HEK293 (cell line): ENCODE data around the gene DLEC1.
A peak's percentile ranks its signal among the peaks of the same experiment; 100 is the strongest.

ENCODE experiments used
- CTCF ChIA-PET: fragments of 350-600 bp; formaldehyde crosslinking; extraction: SDS; loops from one replicate; lab custom pipeline; 2021; ENCODE audit warnings: antibody characterized with exemption; lab: Yijun Ruan, JAX
- POLR2A ChIA-PET: fragments of 300-600 bp; formaldehyde crosslinking; extraction: SDS; loops from one replicate; lab custom pipeline; 2020; ENCODE audit warnings: antibody characterized with exemption, inconsistent platforms; lab: Yijun Ruan, JAX
- H3K27ac ChIP-seq: fragments of 200-500 bp; sonication (Bioruptor generic); 2 replicates; pipeline ENCODE4 v1.5.1; 2014; ENCODE audit warnings: low read depth, low read length, control low read depth, inconsistent platforms; ENCODE audit errors: extremely low read depth
- H3K36me3 ChIP-seq, 2 experiments: fragments of 200-500 bp in 1 of 2; sonication (Bioruptor generic) in 1 of 2; 1 replicate in 1 of 2; 2 replicates in 1 of 2; pipeline ENCODE4 v1.5.1; 2014 to 2017; ENCODE audit warnings: inconsistent platforms in 2 of 2, low read length in 2 of 2; ENCODE audit not compliant: control insufficient read depth in 2 of 2, insufficient read depth in 1 of 2
- H3K4me1 ChIP-seq: fragments of 200-500 bp; sonication (Bioruptor generic); 2 replicates; pipeline ENCODE4 v1.5.1; 2014; ENCODE audit warnings: mild to moderate bottlenecking, low read length, inconsistent platforms; ENCODE audit not compliant: control insufficient read depth, insufficient read depth
- H3K4me3 ChIP-seq: 2 replicates; pipeline ENCODE4 v1.5.1; 2011; ENCODE audit warnings: low read depth, mild to moderate bottlenecking, control low read depth, low read length, moderate library complexity
- H3K9me3 ChIP-seq: fragments of 200-500 bp; sonication (Bioruptor generic); 2 replicates; pipeline ENCODE4 v1.5.1; 2014; ENCODE audit warnings: low read depth, low read length, inconsistent platforms; ENCODE audit not compliant: control insufficient read depth, insufficient read depth
- BCL11B ChIP-seq: fragments of 450-650 bp; formaldehyde crosslinking; IDR thresholded peaks from 2 replicates; pipeline ENCODE4 v1.5.1; 2016; ENCODE audit warnings: low read depth, missing biosample characterization, missing genetic modification characterization
- GLI4 ChIP-seq: fragments of 450-650 bp; formaldehyde crosslinking; IDR thresholded peaks from 2 replicates; pipeline ENCODE4 v1.5.1; 2016; ENCODE audit warnings: missing biosample characterization, missing genetic modification characterization
- HOXA7 ChIP-seq: sonication (generic); formaldehyde crosslinking; IDR thresholded peaks from 2 replicates; pipeline ENCODE4 v1.8.1; 2022; ENCODE audit warnings: missing genetic modification reagents, borderline replicate concordance
- IKZF3 ChIP-seq: fragments of 450-650 bp; IDR thresholded peaks from 2 replicates; pipeline ENCODE4 v1.5.0; 2018; ENCODE audit warnings: missing biosample characterization, mild to moderate bottlenecking, missing genetic modification characterization, moderate library complexity
- KLF9 ChIP-seq: fragments of 450-650 bp; formaldehyde crosslinking; IDR thresholded peaks from 2 replicates; pipeline ENCODE4 v1.5.1; 2016; ENCODE audit warnings: missing biosample characterization, missing genetic modification characterization, low read depth
- ZBTB1 ChIP-seq: fragments of 450-650 bp; formaldehyde crosslinking; IDR thresholded peaks from 2 replicates; pipeline ENCODE4 v1.5.1; 2016; ENCODE audit warnings: missing biosample characterization, missing genetic modification characterization
- ZNF112 ChIP-seq: fragments of 450-650 bp; formaldehyde crosslinking; IDR thresholded peaks from 2 replicates; pipeline ENCODE4 v1.5.0; 2017; ENCODE audit warnings: missing biosample characterization, missing genetic modification characterization
- ZNF16 ChIP-seq: fragments of 450-650 bp; formaldehyde crosslinking; IDR thresholded peaks from 2 replicates; pipeline ENCODE4 v1.5.1; 2016; ENCODE audit warnings: low read depth, missing biosample characterization, missing genetic modification characterization
- ZNF324 ChIP-seq: fragments of 450-650 bp; formaldehyde crosslinking; IDR thresholded peaks from 2 replicates; pipeline ENCODE4 v1.5.1; 2016; ENCODE audit warnings: missing biosample characterization, missing genetic modification characterization
- ZNF341 ChIP-seq: fragments of 450-650 bp; formaldehyde crosslinking; IDR thresholded peaks from 2 replicates; pipeline ENCODE4; 2016; ENCODE audit warnings: low read depth, missing biosample characterization, missing genetic modification characterization
- ZNF426 ChIP-seq: fragments of 450-650 bp; formaldehyde crosslinking; IDR thresholded peaks from 2 replicates; pipeline ENCODE4 v1.5.1; 2017; ENCODE audit warnings: missing biosample characterization, missing genetic modification characterization, mild to moderate bottlenecking, inconsistent platforms, moderate library complexity
- ZNF433 ChIP-seq: fragments of 450-650 bp; formaldehyde crosslinking; IDR thresholded peaks from 2 replicates; pipeline ENCODE4 v1.5.1; 2016; ENCODE audit warnings: missing biosample characterization, missing genetic modification characterization, low read depth
- ZNF529 ChIP-seq: fragments of 450-650 bp; formaldehyde crosslinking; IDR thresholded peaks from 2 replicates; pipeline ENCODE4 v1.5.1; 2017; ENCODE audit warnings: missing genetic modification characterization, missing biosample characterization; ENCODE audit not compliant: insufficient replicate concordance
- ZNF548 ChIP-seq: fragments of 450-650 bp; formaldehyde crosslinking; IDR thresholded peaks from 2 replicates; pipeline ENCODE4 v1.5.1; 2016; ENCODE audit warnings: missing biosample characterization, missing genetic modification characterization
- ZNF596 ChIP-seq: fragments of 450-650 bp; IDR thresholded peaks from 2 replicates; pipeline ENCODE4 v1.5.0; 2018; ENCODE audit warnings: missing biosample characterization, mild to moderate bottlenecking, missing genetic modification characterization, moderate library complexity
- ZNF654 ChIP-seq: fragments of 450-650 bp; formaldehyde crosslinking; IDR thresholded peaks from 2 replicates; pipeline ENCODE4 v1.5.1; 2016; ENCODE audit warnings: low read depth, missing biosample characterization, missing genetic modification characterization
- ZNF660 ChIP-seq: fragments of 450-650 bp; IDR thresholded peaks from 2 replicates; pipeline ENCODE4 v1.5.1; 2018; ENCODE audit warnings: missing biosample characterization, mild to moderate bottlenecking, missing genetic modification characterization
- ZNF664 ChIP-seq: fragments of 450-650 bp; formaldehyde crosslinking; IDR thresholded peaks from 2 replicates; pipeline ENCODE4 v1.5.1; 2016; ENCODE audit warnings: missing biosample characterization, missing genetic modification characterization
- ZNF677 ChIP-seq: fragments of 450-650 bp; IDR thresholded peaks from 2 replicates; pipeline ENCODE4 v1.5.0; 2018; ENCODE audit warnings: missing biosample characterization, mild to moderate bottlenecking, missing genetic modification characterization, moderate library complexity
- ZNF747 ChIP-seq: fragments of 450-650 bp; formaldehyde crosslinking; IDR thresholded peaks from 2 replicates; pipeline ENCODE4 v1.5.1; 2016; ENCODE audit warnings: missing biosample characterization, missing genetic modification characterization
- ZNF785 ChIP-seq: fragments of 450-650 bp; formaldehyde crosslinking; IDR thresholded peaks from 2 replicates; pipeline ENCODE4 v1.5.1; 2016; ENCODE audit warnings: missing biosample characterization, missing genetic modification characterization
- ZSCAN30 ChIP-seq: fragments of 450-650 bp; IDR thresholded peaks from 2 replicates; pipeline ENCODE4 v1.5.1; 2018; ENCODE audit warnings: missing biosample characterization, mild to moderate bottlenecking, missing genetic modification characterization, moderate library complexity
- ZXDB ChIP-seq: fragments of 450-650 bp; formaldehyde crosslinking; IDR thresholded peaks from 2 replicates; pipeline ENCODE4 v1.5.1; 2016; ENCODE audit warnings: missing biosample characterization, missing genetic modification characterization
- TF ChIP-seq, protein P1 (sequence below): fragments of 450-650 bp; formaldehyde crosslinking; IDR thresholded peaks from 2 replicates; pipeline ENCODE4 v1.5.1; 2016; ENCODE audit warnings: missing biosample characterization, missing genetic modification characterization, low read depth
- TF ChIP-seq, protein P2 (sequence below): fragments of 450-650 bp; formaldehyde crosslinking; IDR thresholded peaks from 2 replicates; pipeline ENCODE4 v1.5.1; 2017; ENCODE audit warnings: missing biosample characterization, missing genetic modification characterization
- TF ChIP-seq, protein P3 (sequence below): fragments of 450-650 bp; formaldehyde crosslinking; IDR thresholded peaks from 2 replicates; pipeline ENCODE4 v1.5.1; 2016; ENCODE audit warnings: missing biosample characterization, missing genetic modification characterization
- TF ChIP-seq, protein P4 (sequence below): fragments of 450-650 bp; formaldehyde crosslinking; IDR thresholded peaks from 2 replicates; pipeline ENCODE4 v1.5.1; 2016; ENCODE audit warnings: missing biosample characterization, missing genetic modification characterization
- TF ChIP-seq, protein P5 (sequence below): IDR thresholded peaks from 2 replicates; pipeline ENCODE4 v1.6.1; 2011; ENCODE audit warnings: mild to moderate bottlenecking, low read depth, low read length, borderline replicate concordance

The DLEC1 gene

DNA sequence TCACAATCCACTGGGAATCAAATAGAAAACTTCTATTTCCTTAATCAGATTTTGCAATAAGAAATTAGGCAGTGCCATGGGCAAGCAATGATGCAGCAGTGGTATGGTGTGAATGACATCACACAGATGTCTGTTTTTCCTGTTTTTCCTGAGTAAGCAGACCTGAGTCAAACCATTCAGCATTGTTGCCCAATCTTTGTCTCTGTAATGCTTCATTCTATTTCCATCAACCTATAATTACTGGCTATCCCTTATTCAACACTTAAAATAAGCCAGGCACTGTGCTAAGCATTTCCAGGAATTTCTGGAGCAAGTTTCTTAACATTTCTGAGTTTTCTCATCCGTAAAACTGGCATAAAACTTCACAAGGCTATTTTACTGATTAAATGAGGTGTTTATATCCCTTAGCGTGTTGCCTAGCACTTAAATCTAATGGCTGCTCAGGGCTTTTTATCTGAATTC lies 115.1 kb downstream of the DLEC1 start (continued):
- TF ChIP-seq, protein P1, sequence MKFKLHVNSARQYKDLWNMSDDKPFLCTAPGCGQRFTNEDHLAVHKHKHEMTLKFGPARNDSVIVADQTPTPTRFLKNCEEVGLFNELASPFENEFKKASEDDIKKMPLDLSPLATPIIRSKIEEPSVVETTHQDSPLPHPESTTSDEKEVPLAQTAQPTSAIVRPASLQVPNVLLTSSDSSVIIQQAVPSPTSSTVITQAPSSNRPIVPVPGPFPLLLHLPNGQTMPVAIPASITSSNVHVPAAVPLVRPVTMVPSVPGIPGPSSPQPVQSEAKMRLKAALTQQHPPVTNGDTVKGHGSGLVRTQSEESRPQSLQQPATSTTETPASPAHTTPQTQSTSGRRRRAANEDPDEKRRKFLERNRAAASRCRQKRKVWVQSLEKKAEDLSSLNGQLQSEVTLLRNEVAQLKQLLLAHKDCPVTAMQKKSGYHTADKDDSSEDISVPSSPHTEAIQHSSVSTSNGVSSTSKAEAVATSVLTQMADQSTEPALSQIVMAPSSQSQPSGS (tag by site-specific recombination): peak; percentile 58; the same call in 1 of the 2 replicates
- no peak for TF ChIP-seq ZNF341 (tag by site-specific recombination)
- peak; percentile 72 for TF ChIP-seq IKZF3 (tag by site-specific recombination)
- TF ChIP-seq BCL11B: no peak
- TF ChIP-seq ZNF664 (tag by site-specific recombination): peak; percentile 70; the same call in 1 of the 2 replicates
- TF ChIP-seq, protein P2, sequence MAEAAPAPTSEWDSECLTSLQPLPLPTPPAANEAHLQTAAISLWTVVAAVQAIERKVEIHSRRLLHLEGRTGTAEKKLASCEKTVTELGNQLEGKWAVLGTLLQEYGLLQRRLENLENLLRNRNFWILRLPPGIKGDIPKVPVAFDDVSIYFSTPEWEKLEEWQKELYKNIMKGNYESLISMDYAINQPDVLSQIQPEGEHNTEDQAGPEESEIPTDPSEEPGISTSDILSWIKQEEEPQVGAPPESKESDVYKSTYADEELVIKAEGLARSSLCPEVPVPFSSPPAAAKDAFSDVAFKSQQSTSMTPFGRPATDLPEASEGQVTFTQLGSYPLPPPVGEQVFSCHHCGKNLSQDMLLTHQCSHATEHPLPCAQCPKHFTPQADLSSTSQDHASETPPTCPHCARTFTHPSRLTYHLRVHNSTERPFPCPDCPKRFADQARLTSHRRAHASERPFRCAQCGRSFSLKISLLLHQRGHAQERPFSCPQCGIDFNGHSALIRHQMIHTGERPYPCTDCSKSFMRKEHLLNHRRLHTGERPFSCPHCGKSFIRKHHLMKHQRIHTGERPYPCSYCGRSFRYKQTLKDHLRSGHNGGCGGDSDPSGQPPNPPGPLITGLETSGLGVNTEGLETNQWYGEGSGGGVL (tag by site-specific recombination): no peak

DNA sequence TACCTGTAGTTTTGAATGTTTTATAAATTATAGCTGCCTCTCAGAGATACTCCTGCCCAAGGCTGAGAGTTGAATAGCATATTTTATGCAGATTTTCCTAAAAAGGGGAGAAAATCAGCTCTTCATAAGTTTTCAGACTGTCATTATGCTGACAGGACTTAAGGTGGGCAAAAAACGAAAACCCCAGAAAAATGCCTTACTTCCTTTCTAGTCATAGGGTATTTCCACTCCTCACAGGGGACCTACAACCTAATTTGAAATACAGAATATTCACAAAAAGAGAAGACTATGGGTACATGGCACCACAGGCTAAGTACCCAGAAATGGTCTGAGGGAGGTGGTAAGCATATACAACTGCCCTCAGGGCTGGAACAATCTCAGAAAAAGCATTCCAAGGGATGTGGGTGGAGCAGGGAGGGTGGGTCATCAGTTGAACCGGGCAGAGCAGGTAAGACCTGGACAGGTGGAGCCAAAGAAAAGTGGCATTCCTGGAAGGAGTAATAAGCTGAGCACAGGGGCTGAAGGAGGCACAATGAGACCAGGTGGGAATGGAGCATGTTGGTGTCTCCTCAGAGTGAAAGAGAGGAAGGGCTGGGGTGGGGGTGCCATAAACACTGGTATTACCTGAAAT lies 115.7 kb downstream of the DLEC1 start:
- H3K4me1 ChIP-seq: peaks cover 4% of the 10 kb centered on the region; the same call in 1 of the 2 replicates
- no peak overlapping the region for H3K4me3 ChIP-seq
- no peak overlapping the region for H3K27ac ChIP-seq
- no peaks in the 10 kb centered on the region for H3K36me3 ChIP-seq
- H3K9me3 ChIP-seq: no peaks in the 10 kb centered on the region
- no peak for TF ChIP-seq ZNF785
- TF ChIP-seq HOXA7: no peak
- TF ChIP-seq, protein P3, sequence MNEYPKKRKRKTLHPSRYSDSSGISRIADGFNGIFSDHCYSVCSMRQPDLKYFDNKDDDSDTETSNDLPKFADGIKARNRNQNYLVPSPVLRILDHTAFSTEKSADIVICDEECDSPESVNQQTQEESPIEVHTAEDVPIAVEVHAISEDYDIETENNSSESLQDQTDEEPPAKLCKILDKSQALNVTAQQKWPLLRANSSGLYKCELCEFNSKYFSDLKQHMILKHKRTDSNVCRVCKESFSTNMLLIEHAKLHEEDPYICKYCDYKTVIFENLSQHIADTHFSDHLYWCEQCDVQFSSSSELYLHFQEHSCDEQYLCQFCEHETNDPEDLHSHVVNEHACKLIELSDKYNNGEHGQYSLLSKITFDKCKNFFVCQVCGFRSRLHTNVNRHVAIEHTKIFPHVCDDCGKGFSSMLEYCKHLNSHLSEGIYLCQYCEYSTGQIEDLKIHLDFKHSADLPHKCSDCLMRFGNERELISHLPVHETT (tag by site-specific recombination): no peak
- no peak for TF ChIP-seq ZNF112
- TF ChIP-seq ZNF660 (tag by site-specific recombination): 0 out of 2 replicates have a peak, but pooled peaks have one; percentile 67
- ChIA-PET CTCF (interaction anchor here (0.8 to 1.5 kb wide), 2 partner anchors 8 to 12 kb away, joined by 3 to 5 read pairs; no protein-coding TSS in a partner anchor), POLR2A (interaction anchor here (1.2 to 1.6 kb wide), 2 partner anchors 10 to 18 kb away, joined by 3 to 5 read pairs; partner anchors contain the start of genes ACAA1 and OXSR1)

DNA sequence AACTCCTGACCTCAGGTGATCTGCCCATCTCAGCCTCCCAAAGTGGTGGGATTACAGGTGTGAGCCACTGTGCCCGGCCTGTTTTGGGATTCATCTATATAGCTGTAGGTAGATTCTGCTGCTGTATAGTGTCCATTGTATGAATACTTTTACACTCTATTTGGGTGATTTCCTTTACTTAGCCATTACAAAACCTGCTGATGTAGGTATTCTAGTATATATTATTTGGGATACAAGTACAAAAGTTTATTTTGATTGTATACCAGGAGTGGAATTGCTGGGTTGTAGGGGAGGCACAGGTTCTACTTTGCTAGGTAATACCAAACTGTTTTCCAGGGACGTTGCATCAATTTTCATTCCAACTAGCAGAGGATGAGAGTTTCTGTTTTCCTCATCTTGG lies 116.8 kb downstream of the DLEC1 start:
- POLR2A ChIA-PET: no interaction called here
- CTCF ChIA-PET: no interaction called here

More for the DNA sequence above, 116.8 kb downstream of the DLEC1 start:
- H3K4me3 ChIP-seq: no peak overlapping the region
- H3K4me1 ChIP-seq: peaks cover 4% of the 10 kb centered on the region; the same call in 1 of the 2 replicates
- no peaks in the 10 kb centered on the region for H3K36me3 ChIP-seq
- H3K27ac ChIP-seq: no peak overlapping the region
- no peaks in the 10 kb centered on the region for H3K9me3 ChIP-seq
- TF ChIP-seq ZSCAN30 (no peak), ZNF747 (tag by site-specific recombination) (no peak), ZNF529 (tag by site-specific recombination) (no peak), ZNF548 (no peak), KLF9 (tag by site-specific recombination) (no peak), ZNF433 (tag by site-specific recombination) (no peak), ZNF677 (tag by site-specific recombination) (no peak), ZNF324 (tag by site-specific recombination) (no peak), ZNF596 (tag by site-specific recombination) (no peak), ZNF654 (tag by site-specific recombination) (no peak), ZXDB (no peak), BCL11B (no peak), ZBTB1 (tag by site-specific recombination) (no peak), ZNF16 (tag by site-specific recombination) (no peak), ZNF426 (tag by site-specific recombination) (no peak), GLI4 (tag by site-specific recombination) (no peak)
- TF ChIP-seq, protein P4, sequence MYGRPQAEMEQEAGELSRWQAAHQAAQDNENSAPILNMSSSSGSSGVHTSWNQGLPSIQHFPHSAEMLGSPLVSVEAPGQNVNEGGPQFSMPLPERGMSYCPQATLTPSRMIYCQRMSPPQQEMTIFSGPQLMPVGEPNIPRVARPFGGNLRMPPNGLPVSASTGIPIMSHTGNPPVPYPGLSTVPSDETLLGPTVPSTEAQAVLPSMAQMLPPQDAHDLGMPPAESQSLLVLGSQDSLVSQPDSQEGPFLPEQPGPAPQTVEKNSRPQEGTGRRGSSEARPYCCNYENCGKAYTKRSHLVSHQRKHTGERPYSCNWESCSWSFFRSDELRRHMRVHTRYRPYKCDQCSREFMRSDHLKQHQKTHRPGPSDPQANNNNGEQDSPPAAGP: no peak
- TF ChIP-seq, protein P5, sequence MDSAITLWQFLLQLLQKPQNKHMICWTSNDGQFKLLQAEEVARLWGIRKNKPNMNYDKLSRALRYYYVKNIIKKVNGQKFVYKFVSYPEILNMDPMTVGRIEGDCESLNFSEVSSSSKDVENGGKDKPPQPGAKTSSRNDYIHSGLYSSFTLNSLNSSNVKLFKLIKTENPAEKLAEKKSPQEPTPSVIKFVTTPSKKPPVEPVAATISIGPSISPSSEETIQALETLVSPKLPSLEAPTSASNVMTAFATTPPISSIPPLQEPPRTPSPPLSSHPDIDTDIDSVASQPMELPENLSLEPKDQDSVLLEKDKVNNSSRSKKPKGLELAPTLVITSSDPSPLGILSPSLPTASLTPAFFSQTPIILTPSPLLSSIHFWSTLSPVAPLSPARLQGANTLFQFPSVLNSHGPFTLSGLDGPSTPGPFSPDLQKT: no peak
